HepG2 (cell line): Measurements from ENCODE around the gene LASP1. TPM values are rescaled to one million over a fixed set of nuclear protein-coding genes. Genes with fewer than 3 reads are reported as not detected.

Experiments used
- ARNTL ChIP-seq: sonication (generic); formaldehyde crosslinking; IDR thresholded peaks from 2 replicates; pipeline ENCODE4 v1.4.0; 2020; ENCODE audit warnings: mild to moderate bottlenecking, missing genetic modification reagents
- CBFB ChIP-seq: sonication (generic); formaldehyde crosslinking; IDR thresholded peaks from 2 replicates; pipeline ENCODE4 v1.4.0; 2020; ENCODE audit warnings: missing genetic modification reagents
- CEBPZ ChIP-seq: IDR thresholded peaks from 2 replicates; pipeline ENCODE4 v1.6.1; 2012; ENCODE audit warnings: low read length, improper control_type of control experiment
- GATA4 ChIP-seq: sonication (generic); IDR thresholded peaks from 2 replicates; pipeline ENCODE4 v1.6.1; 2016; ENCODE audit warnings: antibody characterized with exemption, low read depth, borderline replicate concordance
- HIC2 ChIP-seq: sonication (generic); formaldehyde crosslinking; IDR thresholded peaks from 2 replicates; pipeline ENCODE4 v1.9.0; 2022; ENCODE audit warnings: low read depth, missing genetic modification reagents
- HIVEP1 ChIP-seq: sonication (generic); formaldehyde crosslinking; IDR thresholded peaks from 2 replicates; pipeline ENCODE4 v1.4.0; 2020; ENCODE audit warnings: mild to moderate bottlenecking, missing genetic modification reagents
- HMGXB4 ChIP-seq, 2 experiments: sonication (generic) in 1 of 2; formaldehyde crosslinking in 1 of 2; IDR thresholded peaks; 2 replicates each; pipeline versions ENCODE4 v1.4.0 to v1.6.1; 2018 to 2020; ENCODE audit warnings: missing genetic modification reagents in 2 of 2, borderline replicate concordance in 1 of 2, low read depth in 1 of 2, mild to moderate bottlenecking in 1 of 2, missing biosample characterization in 1 of 2
- NFRKB ChIP-seq: fragments of 450-650 bp; IDR thresholded peaks from 2 replicates; pipeline ENCODE4 v1.6.1; 2017
- RARA ChIP-seq: IDR thresholded peaks from 2 replicates; pipeline ENCODE4 v1.6.1; 2016; ENCODE audit warnings: missing genetic modification reagents, missing compliant biosample characterization
- SCMH1 ChIP-seq: sonication (generic); formaldehyde crosslinking; IDR thresholded peaks from 2 replicates; pipeline ENCODE4 v1.9.0; 2021; ENCODE audit warnings: missing genetic modification reagents, mild to moderate bottlenecking, borderline replicate concordance
- SIN3B ChIP-seq: fragments of 150-350 bp; IDR thresholded peaks from 2 replicates; pipeline ENCODE4 v1.6.1; 2014; ENCODE audit warnings: low read length
- SOX13 ChIP-seq, 3 experiments: fragments of 450-650 bp in 1 of 3; sonication (generic) in 1 of 3; formaldehyde crosslinking in 1 of 3; IDR thresholded peaks in 2 of 3; conservative IDR thresholded peaks in 1 of 3; 2 replicates each; pipeline versions ENCODE4 v1.5.0 to v1.6.1; 2016 to 2020; ENCODE audit warnings: antibody characterized with exemption in 1 of 3, mild to moderate bottlenecking in 1 of 3, missing compliant biosample characterization in 1 of 3, missing genetic modification reagents in 1 of 3, moderate library complexity in 1 of 3
- ZGPAT ChIP-seq: IDR thresholded peaks from 2 replicates; pipeline ENCODE4 v1.6.1; 2016; ENCODE audit warnings: mild to moderate bottlenecking
- ZKSCAN1 ChIP-seq: fragments of 150-350 bp; IDR thresholded peaks from 2 replicates; pipeline ENCODE4 v1.6.1; 2014; ENCODE audit warnings: low read length
- ZNF354B ChIP-seq: sonication (generic); formaldehyde crosslinking; IDR thresholded peaks from 2 replicates; pipeline ENCODE4 v1.8.0; 2022; ENCODE audit warnings: mild to moderate bottlenecking, missing genetic modification reagents
- ZNF569 ChIP-seq: sonication (generic); formaldehyde crosslinking; IDR thresholded peaks from 2 replicates; pipeline ENCODE4 v1.5.0; 2020; ENCODE audit warnings: mild to moderate bottlenecking, missing genetic modification reagents, moderate library complexity, borderline replicate concordance
- ZNF737 ChIP-seq: sonication (generic); formaldehyde crosslinking; IDR thresholded peaks from 2 replicates; pipeline ENCODE4 v1.5.0; 2020; ENCODE audit warnings: missing genetic modification reagents, mild to moderate bottlenecking, borderline replicate concordance
- ZNF746 ChIP-seq: sonication (generic); formaldehyde crosslinking; IDR thresholded peaks from 2 replicates; pipeline ENCODE4 v1.8.0; 2022; ENCODE audit warnings: mild to moderate bottlenecking, missing genetic modification reagents
- ZNF772 ChIP-seq: sonication (generic); formaldehyde crosslinking; IDR thresholded peaks from 2 replicates; pipeline ENCODE4 v1.5.0; 2020; ENCODE audit warnings: mild to moderate bottlenecking, missing genetic modification reagents
- ZSCAN12 ChIP-seq: sonication (generic); formaldehyde crosslinking; IDR thresholded peaks from 2 replicates; pipeline ENCODE4 v1.9.0; 2021; ENCODE audit warnings: mild to moderate bottlenecking, missing genetic modification reagents
- polyA plus RNA-seq, 8 experiments: library from polyadenylated mRNA; depleted of rRNA in 3 of 8; stranded (reverse) in 7 of 8; unstranded in 1 of 8; fragments of >200 nt; fragmentation: Illumina TruSeq in 4 of 8; extraction: Trizol in 4 of 8; gene quantifications; 2 replicates each; pipeline versions ENCODE4 v1.2.1 to v1.2.3, GENCODE V29; 2011 to 2016; ENCODE audit warnings: low read depth in 4 of 8, missing spikeins in 1 of 8, mixed read lengths in 1 of 8; ENCODE audit not compliant: insufficient read depth in 1 of 8
- total RNA-seq, 5 experiments: library from RNA; depleted of rRNA; stranded (reverse); fragments of >200 nt; fragmentation: Illumina TruSeq; extraction: Trizol; gene quantifications; 2 replicates each; pipeline ENCODE4 v1.2.3, GENCODE V29; 2016; ENCODE audit warnings: low read depth in 1 of 5

The LASP1 gene
- total and polyA plus RNA-seq, 2 of the 13 experiments (the other 11 are each of a cell fraction or from before 2014, with no cell fraction given), result 70.1 to 97.0 TPM

GRCh38 chr17:38869526-38870258, at the start of gene LASP1 (continued):
- TF ChIP-seq ZGPAT (CRISPR knock-in tag), result peak; percentile 56
- TF ChIP-seq SCMH1, result no peak
- peak; percentile 57 for TF ChIP-seq SIN3B
- no peak for TF ChIP-seq ZSCAN12
- TF ChIP-seq NFRKB, result no peak
- peak; percentile 42 for TF ChIP-seq HIC2 (CRISPR knock-in tag)
- TF ChIP-seq ZNF772 (CRISPR knock-in tag), result peak; percentile 97
- TF ChIP-seq GATA4, result peak; percentile 85
- TF ChIP-seq CEBPZ, result no peak
- TF ChIP-seq ZNF746 (CRISPR knock-in tag), result peak; percentile 53; the same call in 1 of the 2 replicates
- TF ChIP-seq HMGXB4 (CRISPR knock-in tag; IDR thresholded peaks at IDR 0.05; ENCODE audit: borderline replicate concordance in 1 of 2, low read depth in 1 of 2), result peak; percentile 68 to 95
- TF ChIP-seq RARA (CRISPR knock-in tag), result peak; percentile 56
- TF ChIP-seq ZKSCAN1, result no peak
- TF ChIP-seq SOX13 (IDR thresholded peaks at IDR 0.05), result peak; percentile 34; the same call in 1 of the 2 replicates
- peak in 1 of 2 experiments; percentile 11; a peak in 1 of 4 replicates for TF ChIP-seq SOX13 (CRISPR knock-in tag; conservative IDR thresholded peaks at IDR 0.05 in 1 of 2, IDR thresholded peaks at IDR 0.05 in 1 of 2)
- peak; percentile 61 for TF ChIP-seq HIVEP1 (CRISPR knock-in tag)
- TF ChIP-seq ZNF737 (CRISPR knock-in tag), result no peak
- no peak; the same call in 1 of the 2 replicates for TF ChIP-seq ZNF569 (CRISPR knock-in tag)
- peak; percentile 43; the same call in 1 of the 2 replicates for TF ChIP-seq ARNTL
- TF ChIP-seq CBFB (CRISPR knock-in tag), result peak; percentile 43
- no peak for TF ChIP-seq ZNF354B (CRISPR knock-in tag)
